Measurements from ENCODE around the gene DAB1.

DAB1 gene

GRCh38 chr1:57424231-57425027 is 569 bp upstream of the DAB1 start:
- Histone ChIP-seq H3K27me3 (ENCODE audit: insufficient read depth, insufficient read length) (peaks cover 36% of the 10 kb centered on the region), H3K9ac (ENCODE audit: insufficient read length, low read depth) (peak overlapping the region; percentile 80)
- DNase-seq (ENCODE audit: low read depth, low spot score) = peak; percentile 84

GRCh38 chr1:57423135-57423655 is 665 bp downstream of the DAB1 start:
- no peak for TF ChIP-seq YY1 (IDR thresholded peaks at IDR 0.05; ENCODE audit: insufficient read depth, insufficient read length)
- peak; percentile 12 for TF ChIP-seq SUZ12 (IDR thresholded peaks at IDR 0.05; ENCODE audit: extremely low read depth, insufficient read depth, insufficient read length)
- no peak for TF ChIP-seq ZNF274 (IDR thresholded peaks at IDR 0.05; ENCODE audit: low read depth, low read length)
- Histone ChIP-seq H3K4me1 (ENCODE audit: insufficient read depth, insufficient read length) (no peaks in the 10 kb centered on the region), H3K9ac (ENCODE audit: insufficient read length, low read depth) (peak overlapping the region; percentile 76), H3K27me3 (ENCODE audit: insufficient read depth, insufficient read length) (peaks cover 36% of the 10 kb centered on the region), H3K36me3 (ENCODE audit: insufficient read depth, insufficient read length, low read length) (no peaks in the 10 kb centered on the region), H3K4me3 (ENCODE audit: insufficient read length, low read depth) (peak overlapping the region; percentile 72), H3K9me3 (ENCODE audit: insufficient read depth, low read length) (no peaks in the 10 kb centered on the region)
- peak; percentile 46 for DNase-seq (ENCODE audit: low read depth, low spot score)

More at GRCh38 chr1:57424231-57425027, 569 bp upstream of the DAB1 start:
- H3K4me1 ChIP-seq (ENCODE audit: insufficient read depth, insufficient read length) = no peaks in the 10 kb centered on the region
- H3K9me3 ChIP-seq (ENCODE audit: insufficient read depth, low read length) = no peaks in the 10 kb centered on the region
- H3K36me3 ChIP-seq (ENCODE audit: insufficient read depth, insufficient read length, low read length) = no peaks in the 10 kb centered on the region
- H3K4me3 ChIP-seq (ENCODE audit: insufficient read length, low read depth) = peak overlapping the region; percentile 72
- TF ChIP-seq ZNF274 (IDR thresholded peaks at IDR 0.05; ENCODE audit: low read depth, low read length) = no peak
- no peak for TF ChIP-seq YY1 (IDR thresholded peaks at IDR 0.05; ENCODE audit: insufficient read depth, insufficient read length)
- TF ChIP-seq SUZ12 (IDR thresholded peaks at IDR 0.05; ENCODE audit: extremely low read depth, insufficient read depth, insufficient read length) = no peak

- DNase-seq (ENCODE audit: low read depth, low spot score) = peak; percentile 71
- peak overlapping the region; percentile 72 for H3K4me3 ChIP-seq (ENCODE audit: insufficient read length, low read depth)
- H3K27me3 ChIP-seq (ENCODE audit: insufficient read depth, insufficient read length) = peaks cover 36% of the 10 kb centered on the region
- no peak for TF ChIP-seq SUZ12 (IDR thresholded peaks at IDR 0.05; ENCODE audit: extremely low read depth, insufficient read depth, insufficient read length)
- TF ChIP-seq YY1 (IDR thresholded peaks at IDR 0.05; ENCODE audit: insufficient read depth, insufficient read length) = no peak
- no peak for TF ChIP-seq ZNF274 (IDR thresholded peaks at IDR 0.05; ENCODE audit: low read depth, low read length)
- H3K9me3 ChIP-seq (ENCODE audit: insufficient read depth, low read length) = no peaks in the 10 kb centered on the region
- H3K36me3 ChIP-seq (ENCODE audit: insufficient read depth, insufficient read length, low read length) = no peaks in the 10 kb centered on the region
- H3K9ac ChIP-seq (ENCODE audit: insufficient read length, low read depth) = peak overlapping the region; percentile 76
- no peaks in the 10 kb centered on the region for H3K4me1 ChIP-seq (ENCODE audit: insufficient read depth, insufficient read length)
Observed at GRCh38 chr1:57422271-57423134, 1.4 kb downstream of the DAB1 start.

- peaks cover 36% of the 10 kb centered on the region for H3K27me3 ChIP-seq (ENCODE audit: insufficient read depth, insufficient read length)
- H3K36me3 ChIP-seq (ENCODE audit: insufficient read depth, insufficient read length, low read length) = no peaks in the 10 kb centered on the region
- TF ChIP-seq ZNF274 (IDR thresholded peaks at IDR 0.05; ENCODE audit: low read depth, low read length) (no peak), YY1 (IDR thresholded peaks at IDR 0.05; ENCODE audit: insufficient read depth, insufficient read length) (no peak), SUZ12 (IDR thresholded peaks at IDR 0.05; ENCODE audit: extremely low read depth, insufficient read depth, insufficient read length) (no peak)
- no peaks in the 10 kb centered on the region for H3K4me1 ChIP-seq (ENCODE audit: insufficient read depth, insufficient read length)
- no peaks in the 10 kb centered on the region for H3K9me3 ChIP-seq (ENCODE audit: insufficient read depth, low read length)
- peak overlapping the region; percentile 72 for H3K4me3 ChIP-seq (ENCODE audit: insufficient read length, low read depth)
- no peak for DNase-seq (ENCODE audit: low read depth, low spot score)
- peak overlapping the region; percentile 76 for H3K9ac ChIP-seq (ENCODE audit: insufficient read length, low read depth)
Observed at GRCh38 chr1:57421806-57422205, 2.1 kb downstream of the DAB1 start.

- peaks cover 36% of the 10 kb centered on the region for H3K27me3 ChIP-seq (ENCODE audit: insufficient read depth, insufficient read length)
Observed at GRCh38 chr1:57420981-57421785, 2.7 kb downstream of the DAB1 start.

GRCh38 chr1:57418971-57419370 is 4.9 kb downstream of the DAB1 start:
- DNase-seq (ENCODE audit: low read depth, low spot score) = no peak
- Histone ChIP-seq H3K4me3 (ENCODE audit: insufficient read length, low read depth) (no peak overlapping the region), H3K4me1 (ENCODE audit: insufficient read depth, insufficient read length) (no peaks in the 10 kb centered on the region), H3K36me3 (ENCODE audit: insufficient read depth, insufficient read length, low read length) (no peaks in the 10 kb centered on the region), H3K9ac (ENCODE audit: insufficient read length, low read depth) (no peak overlapping the region), H3K27me3 (ENCODE audit: insufficient read depth, insufficient read length) (peaks cover 21% of the 10 kb centered on the region), H3K9me3 (ENCODE audit: insufficient read depth, low read length) (peaks cover 9% of the 10 kb centered on the region)
- TF ChIP-seq ZNF274 (IDR thresholded peaks at IDR 0.05; ENCODE audit: low read depth, low read length) = no peak
- no peak for TF ChIP-seq SUZ12 (IDR thresholded peaks at IDR 0.05; ENCODE audit: extremely low read depth, insufficient read depth, insufficient read length)

More at GRCh38 chr1:57420981-57421785, 2.7 kb downstream of the DAB1 start:
- no peaks in the 10 kb centered on the region for H3K36me3 ChIP-seq (ENCODE audit: insufficient read depth, insufficient read length, low read length)
- no peak overlapping the region for H3K4me3 ChIP-seq (ENCODE audit: insufficient read length, low read depth)
- no peaks in the 10 kb centered on the region for H3K4me1 ChIP-seq (ENCODE audit: insufficient read depth, insufficient read length)
- no peak for TF ChIP-seq ZNF274 (IDR thresholded peaks at IDR 0.05; ENCODE audit: low read depth, low read length)
- no peak for TF ChIP-seq SUZ12 (IDR thresholded peaks at IDR 0.05; ENCODE audit: extremely low read depth, insufficient read depth, insufficient read length)
- TF ChIP-seq YY1 (IDR thresholded peaks at IDR 0.05; ENCODE audit: insufficient read depth, insufficient read length) = no peak
- no peaks in the 10 kb centered on the region for H3K9me3 ChIP-seq (ENCODE audit: insufficient read depth, low read length)
- no peak for DNase-seq (ENCODE audit: low read depth, low spot score)
- no peak overlapping the region for H3K9ac ChIP-seq (ENCODE audit: insufficient read length, low read depth)
